Mucosa of descending colon (tissue), 3 donors: ENCODE measurements around the gene INS. TPM values are rescaled to one million over a fixed set of nuclear protein-coding genes. Genes with fewer than 3 reads are reported as not detected.

Source experiments
- ATAC-seq: fragments of 200-7000 bp; cut with Tn5 transposase; one replicate; pipeline ENCODE4 v1.9.1; 2020; ENCODE audit warnings: mild to moderate bottlenecking, moderate library complexity
- DNase-seq, 3 donors: peaks; one replicate each; pipeline ENCODE4 v3.0.0-alpha.2; 2020
- H3K36me3 ChIP-seq: fragments of 200-600 bp; one replicate; pipeline ENCODE4 v1.8.0; 2021; ENCODE audit warnings: low read depth, mild to moderate bottlenecking
- H3K4me1 ChIP-seq: fragments of 200-600 bp; one replicate; pipeline ENCODE4 v1.8.0; 2021; ENCODE audit warnings: low read depth, mild to moderate bottlenecking
- H3K4me3 ChIP-seq: fragments of 200-600 bp; one replicate; pipeline ENCODE4 v1.8.0; 2021; ENCODE audit warnings: mild to moderate bottlenecking
- H3K9me3 ChIP-seq: fragments of 200-600 bp; one replicate; pipeline ENCODE4 v1.8.0; 2021; ENCODE audit warnings: mild to moderate bottlenecking
- intact Hi-C, 2 donors: fragments of 100-400 bp; cut with DNase I in 1 of 2; cut with micrococcal nuclease in 1 of 2; formaldehyde crosslinking; loops; one replicate each; pipeline versions ENCODE4 v1.11.0 to v1.11.1; 2022; cut with DNase I, micrococcal nuclease
- total RNA-seq, 3 donors: library from RNA; stranded (reverse); fragmentation: NEBNext Ultra II Directional in 2 of 3; extraction: Animal tissue kit (Norgen Biotek cat#: 25700) in 2 of 3; gene quantifications; one replicate each; pipeline versions ENCODE4 v1.2.1 to v1.2.4, GENCODE V29; 2021 to 2023
- TF ChIP-seq, protein P1 (sequence below): fragments of 200-600 bp; IDR thresholded peaks from one replicate; pipeline ENCODE4 v1.8.0; 2022; ENCODE audit warnings: antibody characterized with exemption, mild to moderate bottlenecking
- donor health status: DM: no; HTN: no; CAD: no; lungs with moderate emphysema.
- donor health status: DM: no; HTN: no; CAD: no.
- donor health status: DM: no; HTN: yes; CAD: no.

Gene INS
- total RNA-seq, 3 donors from 2014 or later: not detected

DNA sequence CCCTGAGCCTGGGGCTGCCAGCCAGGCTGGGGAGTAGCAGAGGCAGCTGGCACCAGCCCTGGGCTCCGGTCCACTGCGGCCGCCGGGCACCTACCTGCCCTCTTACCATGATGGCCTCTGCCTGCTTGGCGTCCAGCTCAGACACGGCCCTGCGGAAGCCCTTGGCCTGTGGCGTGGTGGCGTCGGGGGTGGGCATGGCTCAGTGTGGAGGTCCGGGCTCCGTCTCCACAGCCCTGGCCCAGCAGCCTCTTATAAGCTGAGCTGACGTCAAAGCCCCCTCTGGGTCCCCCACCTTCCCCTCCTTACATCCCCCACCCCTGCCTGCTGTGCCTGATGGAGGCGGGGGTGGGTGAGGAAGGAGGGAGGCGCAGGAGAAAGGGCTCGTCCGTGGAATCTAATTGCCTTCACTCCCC lies 10.6 kb upstream of the INS start, which contains the start of gene TH:
TSS of gene TH (minus strand) at position 225 of the 413 bp plus-strand sequence. CDS start at position 196, 29 bp downstream.
- Histone ChIP-seq H3K4me1 (peaks cover 2% of the 10 kb centered on the region), H3K9me3 (no peaks in the 10 kb centered on the region), H3K36me3 (no peaks in the 10 kb centered on the region), H3K4me3 (no peak within 1 kb of the TSS)
- no peak for DNase-seq
- TF ChIP-seq, protein P1, sequence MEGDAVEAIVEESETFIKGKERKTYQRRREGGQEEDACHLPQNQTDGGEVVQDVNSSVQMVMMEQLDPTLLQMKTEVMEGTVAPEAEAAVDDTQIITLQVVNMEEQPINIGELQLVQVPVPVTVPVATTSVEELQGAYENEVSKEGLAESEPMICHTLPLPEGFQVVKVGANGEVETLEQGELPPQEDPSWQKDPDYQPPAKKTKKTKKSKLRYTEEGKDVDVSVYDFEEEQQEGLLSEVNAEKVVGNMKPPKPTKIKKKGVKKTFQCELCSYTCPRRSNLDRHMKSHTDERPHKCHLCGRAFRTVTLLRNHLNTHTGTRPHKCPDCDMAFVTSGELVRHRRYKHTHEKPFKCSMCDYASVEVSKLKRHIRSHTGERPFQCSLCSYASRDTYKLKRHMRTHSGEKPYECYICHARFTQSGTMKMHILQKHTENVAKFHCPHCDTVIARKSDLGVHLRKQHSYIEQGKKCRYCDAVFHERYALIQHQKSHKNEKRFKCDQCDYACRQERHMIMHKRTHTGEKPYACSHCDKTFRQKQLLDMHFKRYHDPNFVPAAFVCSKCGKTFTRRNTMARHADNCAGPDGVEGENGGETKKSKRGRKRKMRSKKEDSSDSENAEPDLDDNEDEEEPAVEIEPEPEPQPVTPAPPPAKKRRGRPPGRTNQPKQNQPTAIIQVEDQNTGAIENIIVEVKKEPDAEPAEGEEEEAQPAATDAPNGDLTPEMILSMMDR: no peak
- intact Hi-C loops: no loop called here
- no peak for ATAC-seq

DNA sequence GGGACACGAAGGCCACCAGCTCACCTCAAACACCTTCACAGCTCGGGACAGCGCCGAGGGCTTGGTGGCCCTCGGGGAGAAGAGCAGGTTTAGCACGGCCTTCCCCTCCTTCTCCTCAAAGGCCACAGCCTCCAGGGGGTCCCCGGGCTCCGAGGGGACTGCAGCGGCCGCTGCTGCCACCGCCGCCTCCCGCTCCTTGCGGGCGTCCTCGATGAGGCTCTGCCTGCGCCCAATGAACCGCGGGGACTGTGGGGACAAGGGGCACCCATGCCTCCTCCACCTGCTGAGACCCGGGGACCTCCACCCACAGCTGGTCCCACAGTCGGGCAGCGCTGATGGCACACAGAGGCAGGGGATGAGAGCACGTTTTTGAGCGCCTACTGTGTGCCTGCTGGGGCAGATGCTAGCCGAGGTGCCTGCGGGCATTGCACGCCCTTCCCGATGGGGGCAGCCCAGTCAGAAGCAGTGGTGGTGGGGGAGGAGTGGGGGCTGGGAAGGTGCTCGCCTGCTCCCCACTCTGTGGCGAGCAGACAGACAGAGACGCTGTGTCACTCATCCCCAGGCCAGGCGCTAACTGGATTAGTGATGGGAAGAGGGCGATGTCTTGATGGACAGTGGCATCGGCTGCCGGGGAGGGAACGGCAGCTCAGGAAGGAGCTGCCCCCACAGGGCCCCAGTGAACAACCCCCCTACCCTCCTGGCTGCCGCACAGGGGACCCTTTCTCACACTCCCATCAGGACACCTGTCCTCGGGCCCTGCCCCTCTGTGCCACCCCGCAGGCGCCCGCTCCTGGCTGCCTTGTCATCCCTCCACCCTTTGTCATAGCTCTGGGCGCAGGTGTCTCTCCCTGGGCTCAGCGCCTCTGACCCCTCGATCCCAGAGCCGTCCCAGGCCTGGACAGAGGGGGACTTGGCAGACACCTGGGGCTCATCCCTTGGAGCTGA lies 8.9 kb upstream of the INS start:
- TF ChIP-seq, protein P1: no peak
- Histone ChIP-seq H3K9me3 (no peaks in the 10 kb centered on the region), H3K4me3 (no peak overlapping the region), H3K4me1 (peaks cover 7% of the 10 kb centered on the region), H3K36me3 (no peaks in the 10 kb centered on the region)
- intact Hi-C loops: no loop called here
- ATAC-seq: no peak
- DNase-seq: no peak

DNA sequence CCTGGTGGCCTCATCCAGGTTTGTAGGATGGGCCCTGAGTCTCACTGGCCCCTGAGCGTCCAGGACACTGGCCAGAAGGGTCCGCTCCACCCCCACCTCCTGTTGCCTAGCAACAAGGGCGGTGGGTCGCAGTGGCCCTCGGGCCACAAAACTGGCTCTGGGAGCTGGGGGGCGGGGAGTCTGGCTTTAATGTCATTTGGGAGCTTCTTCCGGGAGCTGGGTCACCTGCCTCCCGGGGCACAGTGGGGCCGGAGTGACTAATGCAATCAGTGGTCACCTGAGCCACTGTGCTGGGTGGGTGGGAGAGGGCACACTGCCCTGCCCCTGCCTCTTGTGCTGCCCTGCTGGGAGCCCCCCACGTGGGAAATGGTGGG lies 8.0 kb upstream of the INS start:
- peaks cover 7% of the 10 kb centered on the region for H3K4me1 ChIP-seq
- TF ChIP-seq, protein P1: no peak
- DNase-seq (no peak), ATAC-seq (no peak)
- no peak overlapping the region for H3K4me3 ChIP-seq
- no peaks in the 10 kb centered on the region for H3K9me3 ChIP-seq
- intact Hi-C loops: no loop called here
- no peaks in the 10 kb centered on the region for H3K36me3 ChIP-seq

DNA sequence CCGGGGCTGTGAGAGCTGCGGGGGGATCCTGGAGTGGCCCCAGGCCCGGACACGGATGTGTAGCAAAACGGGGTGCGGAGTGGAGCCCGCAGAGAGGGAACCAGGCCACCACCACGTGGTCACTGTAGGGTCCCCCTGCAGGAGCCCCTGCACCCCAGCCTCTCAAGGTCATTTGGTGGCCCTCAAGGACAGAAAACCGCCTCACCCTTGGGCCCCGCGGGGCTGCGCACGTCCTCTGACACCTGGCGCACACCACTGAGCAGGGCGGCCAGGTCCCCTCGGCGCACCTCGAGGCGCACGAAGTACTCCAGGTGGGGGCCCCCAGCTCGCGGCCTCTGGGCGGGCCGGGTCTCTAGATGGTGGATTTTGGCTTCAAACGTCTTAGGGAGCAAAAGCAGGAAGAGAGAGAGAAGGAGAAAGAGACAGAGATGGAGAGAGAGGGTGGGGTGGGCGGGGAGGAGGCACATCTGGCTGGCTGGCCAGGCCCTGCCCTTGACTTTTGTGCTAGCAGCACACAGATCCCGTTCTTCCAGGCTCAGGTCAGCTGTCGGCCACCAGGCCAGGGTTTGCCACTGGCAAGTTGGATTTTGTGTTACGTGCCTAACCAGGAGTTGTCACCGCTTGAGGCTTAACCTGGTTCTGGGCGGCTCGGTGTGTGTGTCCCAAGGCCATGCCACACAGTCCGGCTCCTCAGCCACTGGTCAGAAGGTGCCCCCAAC lies 7.4 kb upstream of the INS start:
- TF ChIP-seq, protein P1: no peak
- peaks cover 7% of the 10 kb centered on the region for H3K4me1 ChIP-seq
- no peaks in the 10 kb centered on the region for H3K36me3 ChIP-seq
- ATAC-seq: no peak
- H3K9me3 ChIP-seq: no peaks in the 10 kb centered on the region
- H3K4me3 ChIP-seq: no peak overlapping the region
- no peak for DNase-seq
- intact Hi-C loops: no loop called here

DNA sequence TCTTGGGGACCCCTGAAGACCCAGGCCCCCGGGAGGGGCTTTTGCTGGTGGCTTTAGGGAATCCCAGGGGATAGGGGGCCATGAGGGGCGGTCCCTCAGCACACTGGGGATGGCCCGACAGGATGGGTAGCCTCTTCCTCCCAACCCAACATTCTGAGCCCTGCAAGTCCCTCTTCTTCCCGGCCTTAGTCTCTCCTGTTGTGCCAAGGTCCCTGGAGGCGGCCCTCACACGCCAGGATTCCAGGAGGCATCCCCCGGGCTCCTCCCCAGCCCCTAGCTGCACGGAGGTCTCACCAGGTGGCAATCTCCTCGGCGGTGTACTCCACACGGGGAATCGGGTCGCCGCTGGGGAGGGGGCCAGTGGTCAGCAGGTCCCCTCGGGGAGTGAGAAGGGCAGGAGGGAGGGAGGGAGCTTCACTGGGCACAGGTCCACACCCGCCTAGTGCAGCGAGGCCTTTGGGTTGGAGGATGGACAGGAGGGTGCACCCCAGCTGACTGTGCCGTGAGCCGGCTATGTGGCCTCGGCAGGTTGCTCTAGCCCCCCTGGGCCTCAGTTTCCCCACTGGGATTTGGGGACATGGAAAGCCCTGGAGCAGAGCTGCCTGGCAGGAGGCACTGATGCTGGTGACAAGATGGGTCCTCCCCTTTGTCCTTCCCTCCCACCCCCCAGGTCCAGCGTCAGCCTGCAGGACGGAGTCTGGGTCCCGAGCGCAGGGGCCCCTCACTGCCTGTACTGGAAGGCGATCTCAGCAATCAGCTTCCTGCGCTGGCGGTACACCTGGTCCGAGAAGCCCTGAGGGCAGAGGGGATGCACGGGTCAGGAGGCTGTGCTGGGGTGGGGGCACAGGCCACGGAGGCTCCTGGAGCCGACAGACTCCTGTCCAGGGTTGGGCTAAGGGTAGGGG lies 6.4 kb upstream of the INS start:
- ATAC-seq: no peak
- DNase-seq: no peak
- TF ChIP-seq, protein P1: no peak
- Histone ChIP-seq H3K4me3 (no peak overlapping the region), H3K4me1 (peaks cover 7% of the 10 kb centered on the region), H3K9me3 (no peaks in the 10 kb centered on the region), H3K36me3 (no peaks in the 10 kb centered on the region)
- intact Hi-C loops: no loop called here
